Ascending aorta (tissue), 2 donors: Measurements from ENCODE around the gene LDLR. TPM values are rescaled to one million over a fixed set of nuclear protein-coding genes. Genes with fewer than 3 reads are reported as not detected.

Experiments used
- DNase-seq, 2 donors: peaks; one replicate each; pipeline ENCODE4 v3.0.0-alpha.2; 2019; ENCODE audit warnings: low spot score in 2 of 2
- H3K27ac ChIP-seq, 2 donors: fragments of 200-600 bp; sonication (generic); one replicate each; pipeline ENCODE4 v1.5.1; 2016 to 2017; ENCODE audit warnings: mild to moderate bottlenecking in 1 of 2
- H3K27me3 ChIP-seq: fragments of 200-600 bp; sonication (generic); one replicate; pipeline ENCODE4 v1.5.1; 2017
- H3K36me3 ChIP-seq, 2 donors: fragments of 200-600 bp; sonication (generic); one replicate each; pipeline ENCODE4 v1.5.1; 2016
- H3K4me1 ChIP-seq, 2 donors: fragments of 200-600 bp; sonication (generic); one replicate each; pipeline ENCODE4 v1.5.1; 2016 to 2017; ENCODE audit warnings: mild to moderate bottlenecking in 1 of 2
- H3K4me3 ChIP-seq, 2 donors: fragments of 200-600 bp; sonication (generic); one replicate each; pipeline ENCODE4 v1.5.1; 2016 to 2017; ENCODE audit warnings: mild to moderate bottlenecking in 1 of 2
- H3K9me3 ChIP-seq, 2 donors: fragments of 200-600 bp; sonication (generic); one replicate each; pipeline ENCODE4 v1.5.1; 2016
- intact Hi-C: fragments of 100-400 bp; cut with DNase I; formaldehyde crosslinking; loops from one replicate; pipeline ENCODE4 v1.15.1; 2023
- total RNA-seq: library from RNA; depleted of rRNA; stranded (reverse); fragments of >200 nt; gene quantifications from one replicate; pipeline ENCODE4 v1.1.0, GENCODE V29; 2016
- TF ChIP-seq, protein P1 (sequence below), 3 experiments: fragments of 200-600 bp in 2 of 3; fragments of 450-650 bp in 1 of 3; sonication (generic) in 2 of 3; IDR thresholded peaks; one replicate each; pipeline ENCODE4 v1.5.1; 2016 to 2019; ENCODE audit warnings: antibody characterized with exemption in 3 of 3, mild to moderate bottlenecking in 1 of 3, moderate library complexity in 1 of 3

LDLR gene
- total RNA-seq, 1 donor from 2014 or later = 37.4 TPM

- H3K4me3 ChIP-seq = peak overlapping the region in 1 of 2 donors; percentile 52
Observed at GRCh38 chr19:11165486-11166030, 76.3 kb downstream of the LDLR start.

DNA sequence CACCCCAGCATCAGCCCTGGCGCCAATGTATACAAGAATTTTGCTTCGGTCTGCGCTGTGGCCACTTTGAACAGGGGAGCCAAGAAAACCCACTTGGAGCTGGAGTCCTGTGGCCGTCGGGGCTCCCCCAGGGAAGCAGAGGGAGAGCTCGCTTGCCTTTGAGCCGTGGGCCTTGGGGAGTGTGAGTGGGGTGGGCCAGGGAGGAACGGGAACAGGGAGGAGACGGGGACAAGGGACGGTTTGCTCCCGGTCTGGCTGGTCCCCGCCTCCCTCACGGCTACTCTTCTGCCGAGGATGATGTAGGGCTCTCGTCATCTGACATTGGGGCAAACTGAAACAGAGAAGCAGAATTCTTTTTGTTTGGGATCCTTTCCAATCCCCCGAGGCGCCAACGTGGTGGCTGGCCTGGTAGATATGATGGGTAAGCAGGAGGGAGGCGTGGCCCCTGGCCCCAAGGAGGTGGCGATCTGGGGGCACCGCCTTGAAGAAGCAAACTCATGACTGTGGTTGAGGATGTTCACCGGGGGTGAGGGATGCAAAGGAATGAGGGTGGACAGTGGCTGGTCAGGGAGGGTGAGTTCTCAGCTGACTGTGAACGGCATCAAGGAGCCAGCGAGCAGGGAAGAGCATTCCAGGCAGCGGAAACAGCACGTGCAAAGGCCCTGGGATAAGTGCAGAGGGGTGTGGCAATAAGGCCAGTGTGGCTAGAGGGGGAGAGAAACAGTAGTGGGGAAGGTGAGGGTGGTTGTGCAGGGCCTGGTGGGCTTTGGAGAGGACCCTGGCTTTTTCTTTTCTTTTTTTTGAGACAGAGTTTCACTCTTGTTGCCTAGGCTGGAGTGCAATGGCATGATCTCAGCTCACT, 77.2 kb downstream of the LDLR start:
- intact Hi-C loops = no loop called here
- peaks cover 32 to 77% of the 10 kb centered on the region in 2 donors for H3K4me1 ChIP-seq
- H3K9me3 ChIP-seq = no peaks in the 10 kb centered on the region
- H3K36me3 ChIP-seq = peaks cover 32 to 50% of the 10 kb centered on the region in 2 donors
- H3K27me3 ChIP-seq = no peaks in the 10 kb centered on the region
- DNase-seq = no peak
- peak overlapping the region; percentile 94 for H3K27ac ChIP-seq
- H3K4me3 ChIP-seq = peak overlapping the region in 1 of 2 donors; percentile 52
- TF ChIP-seq, protein P1, sequence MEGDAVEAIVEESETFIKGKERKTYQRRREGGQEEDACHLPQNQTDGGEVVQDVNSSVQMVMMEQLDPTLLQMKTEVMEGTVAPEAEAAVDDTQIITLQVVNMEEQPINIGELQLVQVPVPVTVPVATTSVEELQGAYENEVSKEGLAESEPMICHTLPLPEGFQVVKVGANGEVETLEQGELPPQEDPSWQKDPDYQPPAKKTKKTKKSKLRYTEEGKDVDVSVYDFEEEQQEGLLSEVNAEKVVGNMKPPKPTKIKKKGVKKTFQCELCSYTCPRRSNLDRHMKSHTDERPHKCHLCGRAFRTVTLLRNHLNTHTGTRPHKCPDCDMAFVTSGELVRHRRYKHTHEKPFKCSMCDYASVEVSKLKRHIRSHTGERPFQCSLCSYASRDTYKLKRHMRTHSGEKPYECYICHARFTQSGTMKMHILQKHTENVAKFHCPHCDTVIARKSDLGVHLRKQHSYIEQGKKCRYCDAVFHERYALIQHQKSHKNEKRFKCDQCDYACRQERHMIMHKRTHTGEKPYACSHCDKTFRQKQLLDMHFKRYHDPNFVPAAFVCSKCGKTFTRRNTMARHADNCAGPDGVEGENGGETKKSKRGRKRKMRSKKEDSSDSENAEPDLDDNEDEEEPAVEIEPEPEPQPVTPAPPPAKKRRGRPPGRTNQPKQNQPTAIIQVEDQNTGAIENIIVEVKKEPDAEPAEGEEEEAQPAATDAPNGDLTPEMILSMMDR (IDR thresholded peaks at IDR 0.05) = no peak

More at GRCh38 chr19:11165486-11166030, 76.3 kb downstream of the LDLR start:
- TF ChIP-seq, protein P1 (IDR thresholded peaks at IDR 0.05) = no peak
- H3K4me1 ChIP-seq = peaks cover 30 to 68% of the 10 kb centered on the region in 2 donors
- H3K36me3 ChIP-seq = peaks cover 25 to 45% of the 10 kb centered on the region in 2 donors
- peak in 1 of 2 donors; percentile 76 for DNase-seq
- H3K27ac ChIP-seq = peak overlapping the region; percentile 94
- H3K9me3 ChIP-seq = no peaks in the 10 kb centered on the region
- H3K27me3 ChIP-seq = no peaks in the 10 kb centered on the region
- intact Hi-C loops = loop anchor here (2.0 kb wide), 2 partner anchors 23 to 31 kb away; partner anchors contain the start of gene KANK2

DNA sequence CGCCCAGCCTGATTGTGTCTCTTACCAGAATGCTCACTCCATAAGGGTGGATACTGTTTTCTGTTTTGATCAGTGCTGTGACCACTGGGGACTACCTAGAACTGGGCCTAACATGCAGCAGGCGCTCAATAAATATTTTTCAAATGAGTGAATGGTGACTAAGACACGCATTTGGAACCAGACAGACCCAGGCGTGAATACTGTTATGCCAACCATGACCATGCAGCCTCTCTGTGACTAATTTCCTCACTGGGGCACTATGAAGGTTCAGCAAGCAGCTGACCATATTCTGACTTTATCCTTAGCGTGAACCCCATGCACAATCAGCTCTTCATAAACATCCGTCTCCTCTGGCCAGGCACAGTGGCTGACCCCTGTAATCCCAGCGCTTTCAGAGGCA, 79.3 kb downstream of the LDLR start:
- no peak overlapping the region for H3K4me3 ChIP-seq
- no peaks in the 10 kb centered on the region for H3K27me3 ChIP-seq
- peak; percentile 39 to 90 for DNase-seq
- no peaks in the 10 kb centered on the region for H3K9me3 ChIP-seq
- peaks cover 49 to 68% of the 10 kb centered on the region in 2 donors for H3K36me3 ChIP-seq
- H3K27ac ChIP-seq = peak overlapping the region; percentile 94
- H3K4me1 ChIP-seq = peaks cover 32 to 75% of the 10 kb centered on the region in 2 donors
- intact Hi-C loops = loop anchor here (1.0 kb wide), 2 partner anchors 10 to 30 kb away; no protein-coding TSS in a partner anchor
- TF ChIP-seq, protein P1 (IDR thresholded peaks at IDR 0.05) = no peak

- H3K9me3 ChIP-seq = no peaks in the 10 kb centered on the region
- no peaks in the 10 kb centered on the region for H3K27me3 ChIP-seq
- intact Hi-C loops = no loop called here
- TF ChIP-seq, protein P1 (IDR thresholded peaks at IDR 0.05) = no peak
- H3K4me3 ChIP-seq = no peak overlapping the region
- H3K4me1 ChIP-seq = peaks cover 25 to 65% of the 10 kb centered on the region in 2 donors
- no peak for DNase-seq
- H3K36me3 ChIP-seq = peaks cover 64 to 83% of the 10 kb centered on the region in 2 donors
- H3K27ac ChIP-seq = peak overlapping the region; percentile 76 to 82
Observed at GRCh38 chr19:11169896-11170678, 80.8 kb downstream of the LDLR start.

DNA sequence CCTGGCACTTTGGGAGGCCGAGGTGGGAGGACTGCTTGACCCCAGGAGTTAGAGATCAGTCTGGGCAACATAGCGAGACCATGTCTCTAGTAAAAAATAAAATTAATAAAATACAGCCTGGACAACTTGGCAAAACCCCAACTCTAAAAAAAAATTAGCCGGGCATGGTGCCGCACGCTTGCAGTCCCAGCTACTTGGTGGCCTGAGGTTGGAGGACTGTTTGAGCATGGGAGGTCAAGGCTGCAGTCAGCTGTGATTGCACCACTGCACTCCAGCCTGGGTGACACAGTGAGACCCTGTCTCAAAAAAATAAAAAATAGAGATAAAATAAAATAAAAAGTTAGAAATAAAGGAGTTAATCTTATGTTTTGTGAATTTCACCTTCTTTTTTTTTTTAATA, 81.9 kb downstream of the LDLR start:
- TF ChIP-seq, protein P1 (IDR thresholded peaks at IDR 0.05) = no peak
- Histone ChIP-seq H3K4me1 (peaks cover 15 to 56% of the 10 kb centered on the region in 2 donors), H3K36me3 (peaks cover 72 to 87% of the 10 kb centered on the region in 2 donors), H3K27me3 (no peaks in the 10 kb centered on the region), H3K9me3 (no peaks in the 10 kb centered on the region), H3K4me3 (no peak overlapping the region), H3K27ac (peak overlapping the region; percentile 76 to 82)
- intact Hi-C loops = no loop called here
- no peak for DNase-seq
